Left ventricle myocardium inferior (tissue), 1 donor: ENCODE measurements around the gene OR8H1. TPM values are rescaled to one million over a fixed set of nuclear protein-coding genes. Genes with fewer than 3 reads are reported as not detected.

Source experiments
- DNase-seq: peaks from one replicate; pipeline ENCODE4 v3.0.0-alpha.2; 2020
- H3K27ac ChIP-seq: fragments of 200-600 bp; replicated peaks from 2 replicates; pipeline ENCODE4 v1.8.0; 2021
- H3K27me3 ChIP-seq: fragments of 200-600 bp; 2 replicates; pipeline ENCODE4 v1.8.0; 2021; ENCODE audit warnings: low read depth
- H3K36me3 ChIP-seq: fragments of 200-600 bp; 2 replicates; pipeline ENCODE4 v1.8.0; 2021
- H3K4me1 ChIP-seq: fragments of 200-600 bp; 2 replicates; pipeline ENCODE4 v1.8.0; 2021
- H3K4me3 ChIP-seq: fragments of 200-600 bp; 2 replicates; pipeline ENCODE4 v1.8.0; 2021; ENCODE audit warnings: mild to moderate bottlenecking, moderate library complexity
- H3K9me3 ChIP-seq: fragments of 200-600 bp; replicated peaks from 2 replicates; pipeline ENCODE4 v1.8.0; 2021
- intact Hi-C: fragments of 100-400 bp; cut with micrococcal nuclease; formaldehyde crosslinking; loops from one replicate; pipeline ENCODE4 v1.11.0; 2022
- total RNA-seq: library from RNA; stranded (reverse); fragmentation: NEBNext Ultra II Directional; extraction: Animal tissue kit (Norgen Biotek cat#: 25700); gene quantifications from one replicate; pipeline ENCODE4 v1.2.1, GENCODE V29; 2021
- TF ChIP-seq, protein P1 (sequence below): fragments of 200-600 bp; IDR thresholded peaks from 2 replicates; pipeline ENCODE4 v1.8.0; 2021; ENCODE audit warnings: antibody characterized with exemption, mild to moderate bottlenecking, borderline replicate concordance
- donor health status: DM: no; HTN: yes; CAD: no; lungs with severe emphysema.

Gene OR8H1
- total RNA-seq, 1 donor from 2014 or later: not detected

DNA sequence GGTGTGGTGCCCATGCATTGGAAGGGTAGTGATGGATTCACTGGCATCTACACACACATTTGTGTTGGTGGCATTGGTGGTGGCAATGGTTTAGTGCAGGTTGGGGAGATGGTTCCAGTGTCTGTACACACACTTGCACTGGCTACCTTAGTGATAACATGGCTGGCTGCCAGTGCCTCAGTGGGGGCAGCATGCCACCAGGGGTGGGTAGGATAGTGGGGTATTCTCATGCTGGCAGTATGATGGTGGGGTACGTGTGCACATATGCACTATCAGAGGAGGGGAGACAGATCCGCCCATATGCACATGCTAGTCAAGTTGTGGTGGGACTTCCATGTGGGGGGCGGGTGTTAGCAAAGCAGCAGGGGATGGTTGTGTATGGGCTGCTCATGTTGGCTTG is 15.8 kb upstream of the OR8H1 start:
- Histone ChIP-seq H3K4me3 (no peak overlapping the region), H3K36me3 (no peaks in the 10 kb centered on the region), H3K9me3 (peaks cover 32% of the 10 kb centered on the region), H3K27ac (no peak overlapping the region), H3K4me1 (no peaks in the 10 kb centered on the region), H3K27me3 (no peaks in the 10 kb centered on the region)
- DNase-seq: no peak
- TF ChIP-seq, protein P1, sequence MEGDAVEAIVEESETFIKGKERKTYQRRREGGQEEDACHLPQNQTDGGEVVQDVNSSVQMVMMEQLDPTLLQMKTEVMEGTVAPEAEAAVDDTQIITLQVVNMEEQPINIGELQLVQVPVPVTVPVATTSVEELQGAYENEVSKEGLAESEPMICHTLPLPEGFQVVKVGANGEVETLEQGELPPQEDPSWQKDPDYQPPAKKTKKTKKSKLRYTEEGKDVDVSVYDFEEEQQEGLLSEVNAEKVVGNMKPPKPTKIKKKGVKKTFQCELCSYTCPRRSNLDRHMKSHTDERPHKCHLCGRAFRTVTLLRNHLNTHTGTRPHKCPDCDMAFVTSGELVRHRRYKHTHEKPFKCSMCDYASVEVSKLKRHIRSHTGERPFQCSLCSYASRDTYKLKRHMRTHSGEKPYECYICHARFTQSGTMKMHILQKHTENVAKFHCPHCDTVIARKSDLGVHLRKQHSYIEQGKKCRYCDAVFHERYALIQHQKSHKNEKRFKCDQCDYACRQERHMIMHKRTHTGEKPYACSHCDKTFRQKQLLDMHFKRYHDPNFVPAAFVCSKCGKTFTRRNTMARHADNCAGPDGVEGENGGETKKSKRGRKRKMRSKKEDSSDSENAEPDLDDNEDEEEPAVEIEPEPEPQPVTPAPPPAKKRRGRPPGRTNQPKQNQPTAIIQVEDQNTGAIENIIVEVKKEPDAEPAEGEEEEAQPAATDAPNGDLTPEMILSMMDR: no peak
- intact Hi-C loops: no loop called here

DNA sequence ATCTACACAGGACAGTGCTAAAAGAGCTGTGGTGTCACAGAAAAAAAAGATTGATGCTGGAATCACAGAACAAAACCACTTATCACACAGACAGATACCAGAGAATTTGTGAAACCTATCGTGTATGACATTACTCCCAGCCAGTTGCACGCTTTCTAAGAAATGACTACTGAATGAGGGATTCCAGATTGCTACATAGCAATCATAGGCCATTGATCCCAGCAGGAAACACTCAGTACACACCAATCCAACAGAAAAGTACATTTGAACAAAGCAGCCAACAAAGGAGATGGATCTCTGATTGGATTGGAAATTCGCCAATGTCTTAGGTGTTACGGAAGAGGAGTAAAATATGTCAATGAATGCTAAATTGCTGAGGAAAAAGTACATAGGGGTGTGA is 4.8 kb upstream of the OR8H1 start:
- Histone ChIP-seq H3K27ac (no peak overlapping the region), H3K4me1 (no peaks in the 10 kb centered on the region), H3K27me3 (no peaks in the 10 kb centered on the region), H3K36me3 (no peaks in the 10 kb centered on the region), H3K9me3 (no peaks in the 10 kb centered on the region), H3K4me3 (no peak overlapping the region)
- DNase-seq: no peak
- TF ChIP-seq, protein P1: no peak
- intact Hi-C loops: no loop called here

DNA sequence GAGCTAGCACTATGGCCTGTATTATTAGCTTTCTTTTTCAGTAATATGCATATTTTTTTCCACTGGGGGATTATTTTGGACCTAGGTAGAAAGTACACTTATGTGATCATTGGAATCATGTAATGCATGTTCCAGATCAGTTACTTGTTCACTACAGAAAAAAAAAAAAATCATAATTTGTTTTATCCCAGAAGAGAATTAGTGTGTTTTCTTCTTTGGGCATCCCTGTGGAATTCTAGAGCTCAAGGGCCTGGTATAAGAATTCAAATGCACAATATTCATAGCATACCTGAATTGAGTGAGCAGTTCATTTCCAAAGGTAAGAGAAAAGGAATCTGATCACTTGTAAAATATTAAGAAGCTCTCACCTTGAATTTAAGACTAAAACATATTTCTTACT is 18.2 kb downstream of the OR8H1 start, which contains the start of gene OR5T1:
OR5T1 (plus strand) TSS at position 301 of the 400 bp plus-strand sequence. CDS start 1,485 bp downstream, outside the sequence.
- H3K27me3 ChIP-seq: no peaks in the 10 kb centered on the region
- H3K4me3 ChIP-seq: no peak within 1 kb of the TSS
- intact Hi-C loops: no loop called here
- no peaks in the 10 kb centered on the region for H3K4me1 ChIP-seq
- H3K9me3 ChIP-seq: peaks cover 19% of the 10 kb centered on the region
- no peak within 1 kb of the TSS for H3K27ac ChIP-seq
- TF ChIP-seq, protein P1: no peak
- no peaks in the 10 kb centered on the region for H3K36me3 ChIP-seq
- no peak for DNase-seq

DNA sequence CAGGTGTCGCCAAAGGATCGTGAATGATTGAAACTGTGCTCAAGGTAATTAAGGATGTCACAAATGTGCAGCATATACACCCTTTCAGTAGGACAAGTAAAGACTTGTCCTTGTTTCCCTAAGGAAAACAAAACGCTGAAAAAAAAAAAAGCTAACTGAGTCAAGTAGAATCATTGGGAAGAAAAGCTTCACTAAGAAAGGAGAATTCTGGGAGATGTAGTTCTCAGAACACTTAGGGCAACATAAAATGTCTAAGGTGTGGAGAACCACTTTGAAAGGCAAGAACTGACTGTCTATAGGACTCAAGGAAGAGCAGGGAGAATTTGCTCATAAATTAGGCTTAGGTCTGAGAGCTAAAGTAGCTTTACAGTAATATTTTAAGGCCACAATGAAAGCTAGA is 21.0 kb downstream of the OR8H1 start:
- intact Hi-C loops: no loop called here
- Histone ChIP-seq H3K4me3 (no peak overlapping the region), H3K4me1 (no peaks in the 10 kb centered on the region), H3K27me3 (no peaks in the 10 kb centered on the region), H3K9me3 (peaks cover 39% of the 10 kb centered on the region), H3K27ac (no peak overlapping the region), H3K36me3 (no peaks in the 10 kb centered on the region)
- no peak for DNase-seq
- TF ChIP-seq, protein P1: no peak

DNA sequence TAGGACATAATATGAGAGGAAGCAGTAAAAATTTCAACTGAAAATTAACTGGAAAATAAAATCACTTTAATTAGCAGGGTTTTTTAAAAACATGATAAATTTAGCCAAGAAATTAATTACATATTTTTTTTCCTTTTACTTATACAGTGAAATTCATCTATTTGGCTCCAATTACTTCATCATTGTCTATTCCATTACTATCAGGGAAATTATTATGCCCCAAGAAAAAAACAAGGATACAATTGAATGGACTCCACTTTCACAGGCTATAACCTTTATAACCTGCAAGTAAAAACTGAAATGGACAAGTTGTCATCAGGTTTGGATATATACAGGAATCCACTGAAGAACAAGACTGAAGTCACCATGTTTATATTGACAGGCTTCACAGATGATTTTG is 40.1 kb downstream of the OR8H1 start, which contains the start of gene OR5T3:
OR5T3 (plus strand) TSS at position 301 of the 400 bp plus-strand sequence; CDS start at position 301, 0 bp downstream.
- Histone ChIP-seq H3K27me3 (no peaks in the 10 kb centered on the region), H3K9me3 (peaks cover 12% of the 10 kb centered on the region), H3K4me3 (no peak within 1 kb of the TSS), H3K27ac (no peak within 1 kb of the TSS), H3K36me3 (no peaks in the 10 kb centered on the region), H3K4me1 (no peaks in the 10 kb centered on the region)
- DNase-seq: no peak
- TF ChIP-seq, protein P1: no peak
- intact Hi-C loops: no loop called here

Other genes with a start within 250 kb of the OR8H1 start
- not detected for gene OR8I2, start 198.9 kb downstream of the OR8H1 start, total RNA-seq
- gene OR8H2, start 188.6 kb downstream of the OR8H1 start, total RNA-seq: not detected
- not detected for gene OR8H3, start 169.9 kb downstream of the OR8H1 start, total RNA-seq
- gene OR8J3, start 152.1 kb downstream of the OR8H1 start, total RNA-seq: not detected
- gene OR8K5, start 131.9 kb downstream of the OR8H1 start, total RNA-seq: not detected
- gene OR5J2, start 115.6 kb downstream of the OR8H1 start, total RNA-seq: not detected
- gene OR5T2, start 58.0 kb downstream of the OR8H1 start, total RNA-seq: not detected
- gene OR5T3, start 40.0 kb downstream of the OR8H1 start, total RNA-seq: not detected
- not detected for gene OR5T1, start 18.1 kb downstream of the OR8H1 start, total RNA-seq
- gene OR8K3, start 22.9 kb upstream of the OR8H1 start, total RNA-seq: not detected
- gene OR8K1, start 53.8 kb upstream of the OR8H1 start, total RNA-seq: not detected
- gene OR8J1, start 62.0 kb upstream of the OR8H1 start, total RNA-seq: not detected
- gene OR8U1, start 83.4 kb upstream of the OR8H1 start, total RNA-seq: not detected
- gene OR5AL1, start 120.4 kb upstream of the OR8H1 start, total RNA-seq: not detected
- gene OR5M3, start 181.1 kb upstream of the OR8H1 start, total RNA-seq: not detected
- gene OR5M8, start 199.1 kb upstream of the OR8H1 start, total RNA-seq: not detected